ENCODE data around the gene ACBD3. TPM values are rescaled to one million over a fixed set of nuclear protein-coding genes. Genes with fewer than 3 reads are reported as not detected.
A peak's percentile ranks its signal among the peaks of the same experiment; 100 is the strongest.
"Not testable (repeated sequence)": the region's sequence is repeated elsewhere in the genome, so short reads cannot be mapped to it uniquely, and the experiment has no call there.

ACBD3 gene
- polyA plus RNA-seq, 1 donor = 52.3 TPM

- DNase-seq = not testable (repeated sequence)
Observed at GRCh38 chr1:226202666-226203065, 16.1 kb upstream of the ACBD3 start.

- no peak for DNase-seq
Observed at GRCh38 chr1:226202246-226202645, 15.7 kb upstream of the ACBD3 start.

GRCh38 chr1:226201029-226201593 is 14.6 kb upstream of the ACBD3 start:
- DNase-seq = no peak

GRCh38 chr1:226199971-226200370 is 13.4 kb upstream of the ACBD3 start:
- no peak for DNase-seq

GRCh38 chr1:226195144-226195543 is 8.6 kb upstream of the ACBD3 start:
- no peak for DNase-seq

GRCh38 chr1:226187380-226187779 is 839 bp upstream of the ACBD3 start:
- DNase-seq = no peak

- DNase-seq = no peak
Observed at GRCh38 chr1:226187019-226187322, 430 bp upstream of the ACBD3 start.

- DNase-seq = peak; percentile 6
Observed at GRCh38 chr1:226185141-226186036, 1.2 kb downstream of the ACBD3 start.

- peak; percentile 19 for DNase-seq
Observed at GRCh38 chr1:226181996-226182714, 4.4 kb downstream of the ACBD3 start.

GRCh38 chr1:226176870-226177269 is 9.7 kb downstream of the ACBD3 start:
- no peak for DNase-seq

- no peak for DNase-seq
Observed at GRCh38 chr1:226172589-226172988, 14.0 kb downstream of the ACBD3 start.

GRCh38 chr1:226166341-226166740 is 20.2 kb downstream of the ACBD3 start:
- DNase-seq = no peak

GRCh38 chr1:226164154-226164553 is 22.4 kb downstream of the ACBD3 start:
- no peak for DNase-seq

GRCh38 chr1:226162898-226163297 is 23.6 kb downstream of the ACBD3 start:
- no peak for DNase-seq

GRCh38 chr1:226158983-226159382 is 27.6 kb downstream of the ACBD3 start:
- no peak for DNase-seq

- DNase-seq = no peak
Observed at GRCh38 chr1:226158457-226158856, 28.1 kb downstream of the ACBD3 start.

GRCh38 chr1:226157761-226158316 is 28.7 kb downstream of the ACBD3 start:
- no peak for DNase-seq

GRCh38 chr1:226154593-226154992 is 31.9 kb downstream of the ACBD3 start:
- no peak for DNase-seq

GRCh38 chr1:226149806-226150205 is 36.7 kb downstream of the ACBD3 start:
- no peak for DNase-seq

GRCh38 chr1:226148121-226148648 is 38.4 kb downstream of the ACBD3 start:
- DNase-seq = no peak

- DNase-seq = no peak
Observed at GRCh38 chr1:226144045-226144444, 42.5 kb downstream of the ACBD3 start.

GRCh38 chr1:226135709-226136108 is 50.8 kb downstream of the ACBD3 start:
- DNase-seq = no peak
